ENCODE results near the gene IL20RA. TPM values are rescaled to one million over a fixed set of nuclear protein-coding genes. Genes with fewer than 3 reads are reported as not detected.

Gene IL20RA
- total RNA-seq, 3 donors from 2014 or later (not counting 1 experiment from before 2014, with no cell fraction given): not detected

DNA sequence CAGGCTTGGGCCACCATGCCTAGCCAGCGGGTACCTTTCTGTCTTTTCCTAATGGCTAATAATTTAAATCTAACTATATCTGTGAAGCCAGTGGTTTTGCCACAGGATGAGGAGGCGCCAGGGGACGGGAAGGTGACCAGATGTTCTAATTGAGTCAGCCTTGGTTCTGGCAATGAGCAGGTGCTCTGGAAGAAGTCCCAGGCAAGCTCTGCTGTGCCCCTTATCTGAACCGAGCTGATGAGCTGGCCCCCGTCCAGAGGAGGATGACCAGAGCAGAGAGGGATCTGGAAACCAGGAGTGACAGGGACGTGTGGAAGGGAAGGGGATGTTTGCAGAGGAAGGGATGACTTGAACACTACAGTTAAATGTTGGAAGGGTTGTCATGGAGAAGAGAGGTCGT, 75.9 kb downstream of the IL20RA start:
- intact Hi-C loops (cut with micrococcal nuclease): loop anchor here (1.0 to 5.0 kb wide), 2 partner anchors 343 to 672 kb away; no protein-coding TSS in a partner anchor

GRCh38 chr6:136967876-136968752, 76.7 kb downstream of the IL20RA start:
- 55% methylated on average over 19 of the region's 19 CpGs for WGBS (ENCODE audit: insufficient coverage)
- ATAC-seq (peak; percentile 82 to 99 (median 95)), DNase-seq (peak; percentile 44 to 77)
- Histone ChIP-seq H3K27me3 (ENCODE audit: control insufficient read depth, insufficient read depth, low read length) (peaks cover 9% of the 10 kb centered on the region), H3K36me3 (ENCODE audit: control insufficient read depth, insufficient read depth, low read length) (no peaks in the 10 kb centered on the region), H3K27ac (ENCODE audit: low read length) (no peak overlapping the region), H3K4me1 (ENCODE audit: control insufficient read depth, insufficient read depth, low read length) (peaks cover 5% of the 10 kb centered on the region), H3K9me3 (ENCODE audit: control insufficient read depth, insufficient read depth, low read length) (no peaks in the 10 kb centered on the region), H3K4me3 (ENCODE audit: low read length) (no peak overlapping the region)
- Mint-ChIP-seq H3K27ac (no peak overlapping the region), H3K4me1 (peaks cover 0 to 10% of the 10 kb centered on the region in 2 donors), H3K4me3 (no peak overlapping the region), H3K27me3 (ENCODE audit: low read depth in 2 of 2) (peaks cover 35 to 57% of the 10 kb centered on the region in 2 donors), H3K9me3 (no peaks in the 10 kb centered on the region), H3K36me3 (no peaks in the 10 kb centered on the region)
- intact Hi-C loops (cut with micrococcal nuclease): loop anchor here (1.0 to 5.0 kb wide), 2 partner anchors 344 to 673 kb away; no protein-coding TSS in a partner anchor
- TF ChIP-seq, protein P1, sequence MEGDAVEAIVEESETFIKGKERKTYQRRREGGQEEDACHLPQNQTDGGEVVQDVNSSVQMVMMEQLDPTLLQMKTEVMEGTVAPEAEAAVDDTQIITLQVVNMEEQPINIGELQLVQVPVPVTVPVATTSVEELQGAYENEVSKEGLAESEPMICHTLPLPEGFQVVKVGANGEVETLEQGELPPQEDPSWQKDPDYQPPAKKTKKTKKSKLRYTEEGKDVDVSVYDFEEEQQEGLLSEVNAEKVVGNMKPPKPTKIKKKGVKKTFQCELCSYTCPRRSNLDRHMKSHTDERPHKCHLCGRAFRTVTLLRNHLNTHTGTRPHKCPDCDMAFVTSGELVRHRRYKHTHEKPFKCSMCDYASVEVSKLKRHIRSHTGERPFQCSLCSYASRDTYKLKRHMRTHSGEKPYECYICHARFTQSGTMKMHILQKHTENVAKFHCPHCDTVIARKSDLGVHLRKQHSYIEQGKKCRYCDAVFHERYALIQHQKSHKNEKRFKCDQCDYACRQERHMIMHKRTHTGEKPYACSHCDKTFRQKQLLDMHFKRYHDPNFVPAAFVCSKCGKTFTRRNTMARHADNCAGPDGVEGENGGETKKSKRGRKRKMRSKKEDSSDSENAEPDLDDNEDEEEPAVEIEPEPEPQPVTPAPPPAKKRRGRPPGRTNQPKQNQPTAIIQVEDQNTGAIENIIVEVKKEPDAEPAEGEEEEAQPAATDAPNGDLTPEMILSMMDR (IDR thresholded peaks at IDR 0.05): peak; percentile 56

More for the DNA sequence above, 75.9 kb downstream of the IL20RA start:
- WGBS (ENCODE audit: insufficient coverage): 72% methylated on average over 6 of the region's 7 CpGs
- no peaks in the 10 kb centered on the region for H3K36me3 Mint-ChIP-seq
- H3K9me3 ChIP-seq (ENCODE audit: control insufficient read depth, insufficient read depth, low read length): no peaks in the 10 kb centered on the region
- H3K27ac ChIP-seq (ENCODE audit: low read length): no peak overlapping the region
- H3K4me1 ChIP-seq (ENCODE audit: control insufficient read depth, insufficient read depth, low read length): peaks cover 5% of the 10 kb centered on the region
- ATAC-seq (no peak), DNase-seq (no peak)
- H3K27ac Mint-ChIP-seq: no peak overlapping the region
- H3K36me3 ChIP-seq (ENCODE audit: control insufficient read depth, insufficient read depth, low read length): no peaks in the 10 kb centered on the region
- no peak overlapping the region for H3K4me3 Mint-ChIP-seq
- peaks cover 9% of the 10 kb centered on the region for H3K27me3 ChIP-seq (ENCODE audit: control insufficient read depth, insufficient read depth, low read length)
- TF ChIP-seq, protein P1 (IDR thresholded peaks at IDR 0.05): no peak
- peaks cover 0 to 10% of the 10 kb centered on the region in 2 donors for H3K4me1 Mint-ChIP-seq
- peaks cover 35 to 53% of the 10 kb centered on the region in 2 donors for H3K27me3 Mint-ChIP-seq (ENCODE audit: low read depth in 2 of 2)
- H3K9me3 Mint-ChIP-seq: no peaks in the 10 kb centered on the region
- no peak overlapping the region for H3K4me3 ChIP-seq (ENCODE audit: low read length)

GRCh38 chr6:136964398-136964797, 80.4 kb downstream of the IL20RA start:
- TF ChIP-seq, protein P1 (IDR thresholded peaks at IDR 0.05): no peak
- Histone ChIP-seq H3K27ac (ENCODE audit: low read length) (no peak overlapping the region), H3K9me3 (ENCODE audit: control insufficient read depth, insufficient read depth, low read length) (no peaks in the 10 kb centered on the region), H3K4me3 (ENCODE audit: low read length) (no peak overlapping the region), H3K36me3 (ENCODE audit: control insufficient read depth, insufficient read depth, low read length) (no peaks in the 10 kb centered on the region), H3K4me1 (ENCODE audit: control insufficient read depth, insufficient read depth, low read length) (peaks cover 5% of the 10 kb centered on the region), H3K27me3 (ENCODE audit: control insufficient read depth, insufficient read depth, low read length) (peaks cover 7% of the 10 kb centered on the region)
- Mint-ChIP-seq H3K27me3 (ENCODE audit: low read depth in 2 of 2) (peaks cover 35 to 69% of the 10 kb centered on the region in 2 donors), H3K4me1 (peaks cover 0 to 10% of the 10 kb centered on the region in 2 donors), H3K4me3 (no peak overlapping the region), H3K36me3 (no peaks in the 10 kb centered on the region), H3K27ac (no peak overlapping the region), H3K9me3 (no peaks in the 10 kb centered on the region)
- DNase-seq (no peak), ATAC-seq (no peak)
- intact Hi-C loops (cut with micrococcal nuclease): no loop called here
- 90% methylated on average over 2 of the region's 2 CpGs for WGBS (ENCODE audit: insufficient coverage)

Measured in natural killer cell (primary cell).